ENCODE results near the gene DPEP2. TPM values are rescaled to one million over a fixed set of nuclear protein-coding genes. Genes with fewer than 3 reads are reported as not detected.
"Not testable (repeated sequence)": the region's sequence is repeated elsewhere in the genome, so short reads cannot be mapped to it uniquely, and the experiment has no call there.

The DPEP2 gene
- polyA plus RNA-seq, 4 donors: 0.54 to 1.2 (median 0.94) TPM

DNA sequence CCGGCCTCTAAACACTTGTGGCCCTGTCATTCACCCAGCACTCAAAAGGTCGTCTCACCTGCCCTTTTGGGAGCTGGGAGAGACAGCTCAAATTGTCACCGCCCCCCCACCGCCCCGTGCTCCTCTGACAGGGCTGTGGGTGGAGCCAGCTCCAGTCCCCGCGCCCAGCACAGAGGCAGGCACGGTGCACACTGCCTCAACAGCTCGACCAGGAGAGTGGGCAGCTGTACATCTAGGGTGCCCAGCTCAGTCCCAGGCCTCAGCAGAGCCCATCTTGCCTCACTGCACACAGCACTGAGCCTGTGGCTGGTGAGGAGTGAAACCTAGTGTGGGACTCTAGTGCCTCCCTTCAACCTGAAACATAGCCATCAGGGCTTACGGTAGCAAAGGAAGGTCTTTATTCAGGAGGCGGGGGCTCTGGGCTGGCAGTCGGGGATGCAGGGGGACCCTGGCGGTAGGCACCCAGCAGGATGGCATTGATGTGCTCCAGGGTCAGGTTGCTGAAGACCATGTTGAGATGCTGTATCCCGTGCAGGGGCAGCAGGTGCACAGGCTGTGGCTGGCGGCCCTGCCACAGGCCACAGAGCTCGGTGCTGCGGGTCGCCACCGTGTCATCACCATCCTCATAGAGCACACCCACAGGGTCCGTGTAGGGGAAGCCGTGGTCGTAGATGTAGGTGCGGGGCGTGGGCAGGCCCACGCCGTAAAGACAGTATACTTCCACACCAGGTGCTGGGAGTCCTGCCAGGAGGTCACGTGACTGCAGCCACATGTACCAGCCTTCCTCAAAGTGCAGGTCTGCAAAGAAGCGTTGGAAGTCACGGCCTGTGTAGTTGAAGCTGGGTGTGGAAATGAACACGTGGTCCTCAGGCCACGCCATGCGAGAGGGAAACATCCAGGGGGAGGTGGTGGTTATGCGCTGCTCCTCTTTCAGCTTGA is 59.5 kb downstream of the DPEP2 start:
- DNase-seq (ENCODE audit: low read depth in 4 of 4, low spot score in 3 of 4): no peak

DNA sequence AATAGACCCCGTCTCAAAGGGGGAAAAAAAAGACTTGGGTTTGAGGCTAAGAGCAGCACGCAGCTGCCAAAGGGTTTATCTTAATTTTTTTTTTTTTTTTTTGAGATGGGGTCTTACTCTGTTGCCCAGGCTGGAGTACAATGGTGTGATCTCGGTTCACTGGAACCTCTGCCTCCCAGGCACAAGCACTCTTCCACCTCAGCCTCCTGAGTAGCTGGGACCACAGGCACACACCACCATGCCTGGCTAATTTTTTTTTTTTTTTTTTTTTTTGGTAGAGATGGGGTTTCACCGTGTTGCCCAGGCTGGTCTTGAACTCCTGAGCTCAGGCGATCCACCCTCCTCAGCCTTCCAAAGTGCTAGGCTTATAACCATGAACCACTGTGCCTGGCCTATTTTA is 61.6 kb downstream of the DPEP2 start:
- not testable (repeated sequence) for DNase-seq (ENCODE audit: low read depth in 4 of 4, low spot score in 3 of 4)

Other genes with a start within 250 kb of the DPEP2 start
- gene RANBP10, start 192.9 kb downstream of the DPEP2 start, polyA plus RNA-seq (ENCODE audit: insufficient read length in 4 of 4): 10 to 100 TPM; 19.2 to 31.1 (median 21.8) TPM
- 1 to 10 TPM; 2.9 to 9.8 (median 7.1) TPM for gene TSNAXIP1, start 192.6 kb downstream of the DPEP2 start, polyA plus RNA-seq (ENCODE audit: insufficient read length in 4 of 4)
- gene THAP11, start 157.2 kb downstream of the DPEP2 start, polyA plus RNA-seq (ENCODE audit: insufficient read length in 4 of 4): 10 to 100 TPM; 27.7 to 34.1 (median 29.6) TPM
- 100 to 1,000 TPM; 103 to 128 (median 126) TPM for gene NUTF2, start 152.6 kb downstream of the DPEP2 start, polyA plus RNA-seq (ENCODE audit: insufficient read length in 4 of 4)
- 10 to 100 TPM; 41.2 to 60.4 (median 44.7) TPM for gene CENPT, start 151.8 kb downstream of the DPEP2 start, polyA plus RNA-seq (ENCODE audit: insufficient read length in 4 of 4)
- gene EDC4, start 126.4 kb downstream of the DPEP2 start, polyA plus RNA-seq (ENCODE audit: insufficient read length in 4 of 4): 100 to 1,000 TPM in 1 of 4 donors, 10 to 100 TPM in 3; 67.0 to 106 (median 83.7) TPM
- gene NRN1L, start 114.6 kb downstream of the DPEP2 start, polyA plus RNA-seq (ENCODE audit: insufficient read length in 4 of 4): under 1 TPM in 3 of 4 donors, not detected in 1; 0.39 to 0.94 (median 0.93) TPM
- 10 to 100 TPM; 31.0 to 36.4 (median 34.3) TPM for gene PSKH1, start 106.2 kb downstream of the DPEP2 start, polyA plus RNA-seq (ENCODE audit: insufficient read length in 4 of 4)
- 1 to 10 TPM; 2.4 to 9.4 (median 5.6) TPM for gene CTRL, start 67.6 kb downstream of the DPEP2 start, polyA plus RNA-seq (ENCODE audit: insufficient read length in 4 of 4)
- 10 to 100 TPM; 20.3 to 31.6 (median 22.8) TPM for gene PSMB10, start 62.6 kb downstream of the DPEP2 start, polyA plus RNA-seq (ENCODE audit: insufficient read length in 4 of 4)
- gene LCAT, start 55.4 kb downstream of the DPEP2 start, polyA plus RNA-seq (ENCODE audit: insufficient read length in 4 of 4): 10 to 100 TPM; 13.1 to 29.4 (median 23.7) TPM
- gene SLC12A4, start 30.8 kb downstream of the DPEP2 start, polyA plus RNA-seq (ENCODE audit: insufficient read length in 4 of 4): 10 to 100 TPM; 32.7 to 61.6 (median 38.5) TPM
- gene DPEP3, start 19.0 kb downstream of the DPEP2 start, polyA plus RNA-seq (ENCODE audit: insufficient read length in 4 of 4): under 1 TPM in 2 of 4 donors, not detected in 2; 0.07 to 0.09 TPM
- not detected for gene DPEP2NB, start 16.4 kb upstream of the DPEP2 start, polyA plus RNA-seq (ENCODE audit: insufficient read length in 4 of 4)
- 10 to 100 TPM in 1 of 4 donors, 1 to 10 TPM in 3; 6.6 to 10.1 (median 9.4) TPM for gene DDX28, start 23.7 kb upstream of the DPEP2 start, polyA plus RNA-seq (ENCODE audit: insufficient read length in 4 of 4)
- 10 to 100 TPM in 3 of 4 donors, 1 to 10 TPM in 1; 9.8 to 15.8 (median 15.5) TPM for gene DUS2, start 23.8 kb upstream of the DPEP2 start, polyA plus RNA-seq (ENCODE audit: insufficient read length in 4 of 4)
- gene NFATC3, start 85.9 kb upstream of the DPEP2 start, polyA plus RNA-seq (ENCODE audit: insufficient read length in 4 of 4): 10 to 100 TPM; 32.0 to 38.1 (median 35.0) TPM
- gene ESRP2, start 236.6 kb upstream of the DPEP2 start, polyA plus RNA-seq (ENCODE audit: insufficient read length in 4 of 4): 10 to 100 TPM in 3 of 4 donors, under 1 TPM in 1; 0.94 to 44.7 (median 28.3) TPM
- gene PLA2G15, start 245.9 kb upstream of the DPEP2 start, polyA plus RNA-seq (ENCODE audit: insufficient read length in 4 of 4): 10 to 100 TPM; 19.0 to 27.4 (median 22.2) TPM